Heart right ventricle (tissue), 16 donors: ENCODE data around the gene ORAI2. TPM values are rescaled to one million over a fixed set of nuclear protein-coding genes. Genes with fewer than 3 reads are reported as not detected.

Source experiments
- ATAC-seq, 8 donors: fragments of 200-7000 bp; cut with Tn5 transposase; one replicate each; pipeline ENCODE4 v1.9.1; 2020; ENCODE audit warnings: mild to moderate bottlenecking in 8 of 8, moderate library complexity in 8 of 8, moderate number of reproducible peaks in 1 of 8
- DNase-seq, 2 donors: peaks; one replicate each; pipeline ENCODE4 v3.0.0-alpha.2; 2020
- H3K27ac ChIP-seq, 10 donors: fragments of 200-600 bp; sonication (generic) in 2 of 10; one replicate each; pipeline versions ENCODE4 v1.5.0 to v1.8.0; 2020 to 2022; ENCODE audit warnings: mild to moderate bottlenecking in 3 of 10
- H3K27me3 ChIP-seq, 7 donors: fragments of 200-600 bp; one replicate each; pipeline ENCODE4 v1.8.0; 2021 to 2022; ENCODE audit warnings: mild to moderate bottlenecking in 2 of 7
- H3K36me3 ChIP-seq, 9 donors: fragments of 200-600 bp; sonication (generic) in 1 of 9; one replicate each; pipeline versions ENCODE4 v1.5.0 to v1.8.0; 2020 to 2022; ENCODE audit warnings: mild to moderate bottlenecking in 2 of 9
- H3K4me1 ChIP-seq, 9 donors: fragments of 200-600 bp; sonication (generic) in 1 of 9; one replicate each; pipeline versions ENCODE4 v1.5.0 to v1.8.0; 2020 to 2022; ENCODE audit warnings: mild to moderate bottlenecking in 4 of 9
- H3K4me3 ChIP-seq, 10 donors: fragments of 200-600 bp; sonication (generic) in 2 of 10; one replicate each; pipeline versions ENCODE4 v1.5.0 to v1.8.0; 2020 to 2022; ENCODE audit warnings: mild to moderate bottlenecking in 7 of 10, moderate library complexity in 2 of 10
- H3K9me3 ChIP-seq, 11 donors: fragments of 200-600 bp in 10 of 11; sonication (generic) in 2 of 11; one replicate each; pipeline versions ENCODE4 v1.5.0 to v1.8.0; 2013 to 2022; ENCODE audit warnings: mild to moderate bottlenecking in 2 of 11, control low read depth in 1 of 11, moderate library complexity in 1 of 11
- WGBS, 2 donors: extraction: QIAGEN DNeasy Blood & Tissue Kit; methylation state at CpG; one replicate each; pipeline ENCODE4 v1.1.7; 2013; ENCODE audit warnings: inconsistent platforms in 1 of 2; 5-methylcytosine and 5-hydroxymethylcytosine counted together
- intact Hi-C, 10 donors: fragments of 100-400 bp; cut with DNase I; formaldehyde crosslinking; loops; one replicate each; pipeline versions ENCODE4 v1.11.1 to v1.14.2; 2022
- polyA plus RNA-seq, 2 donors: library from polyadenylated mRNA; stranded (reverse); fragments of 200-250 nt; gene quantifications; one replicate each; pipeline ENCODE4 v1.2.3, GENCODE V29; 2013
- total RNA-seq, 10 donors: library from RNA; stranded (reverse); fragmentation: NEBNext Ultra II Directional in 3 of 10; extraction: Animal tissue kit (Norgen Biotek cat#: 25700) in 3 of 10; gene quantifications; one replicate each; pipeline versions ENCODE4 v1.2.1 to v1.2.4, GENCODE V29; 2021 to 2023
- TF ChIP-seq, protein P1 (sequence below), 9 donors: fragments of 200-600 bp; sonication (generic) in 2 of 9; IDR thresholded peaks; one replicate each; pipeline versions ENCODE4 v1.5.0 to v1.8.0; 2021 to 2022; ENCODE audit warnings: antibody characterized with exemption in 9 of 9, mild to moderate bottlenecking in 5 of 9, moderate library complexity in 1 of 9
- donor health status: Arrhythmogenic right ventricular cardiomyopathy.
- donor health status: ischemic (EF 13 %, LVEDD 7.1; RV severe dilation, severe dysfunction).
- donor health status: healthy with polysubstance abuse.
- donor health status: DM: no; HTN: yes; CAD: no.
- donor health status: DM: no; HTN: no; CAD: no.
- donor health status: ischemic (EF 25% LVEDD 6.9; RV normal size, moderate dysfunction).
- donor health status: ischemic (EF 25% LVEDD 5.7; RV mildly dilated, moderate dysfunction).
- donor health status: healthy.
- donor health status: DM: yes; HTN: yes; CAD: no.
- donor health status: Ischemic cardiomyopathy.
- donor health status: ischemic (EF 35%, LVEDD 5.7; RV mildly dilated, moderate dysfunction).
- donor health status: nonischemic (EF 11% LVEDD 7.7; RV severe dilation, severe dysfunction).
- donor health status: DM: yes; HTN: yes; CAD: no.
- donor health status: PGD.
- donor health status: ischemic (EF 29% LVEDD 5.4; RV normal size, mild dysfunction).
- donor health status: nonischemic (EF 23%, LVEDD 6.1; RV moderate dilation, normal function).

ORAI2 gene
- total and polyA plus RNA-seq, 12 donors = 1.7 to 11.6 (median 3.7) TPM

DNA sequence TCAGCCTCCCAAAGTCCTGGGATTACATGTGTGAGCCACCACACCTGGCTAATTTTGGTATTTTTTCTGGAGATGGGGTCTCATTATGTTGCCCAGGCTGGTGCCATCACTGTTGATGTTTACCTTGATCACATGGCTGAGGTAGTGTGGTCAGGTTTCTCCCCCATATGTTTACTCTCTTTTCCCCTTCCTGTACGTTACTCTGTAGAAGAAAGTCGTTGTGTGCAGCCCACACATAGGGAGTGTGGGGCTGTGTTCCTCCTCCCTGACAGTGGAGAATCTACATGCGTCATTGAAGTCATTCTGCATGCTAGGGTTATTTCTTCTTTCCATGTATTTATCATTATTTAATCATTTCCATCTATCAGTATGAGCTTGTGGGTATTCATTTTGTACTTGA, 16.3 kb upstream of the ORAI2 start:
- Histone ChIP-seq H3K4me1 (peaks cover 0 to 36% (median 8%) of the 10 kb centered on the region in 9 donors), H3K27ac (no peak overlapping the region), H3K9me3 (no peaks in the 10 kb centered on the region), H3K36me3 (peaks cover 0 to 95% (median 17%) of the 10 kb centered on the region in 9 donors), H3K4me3 (no peak overlapping the region), H3K27me3 (no peaks in the 10 kb centered on the region)
- DNase-seq = no peak
- TF ChIP-seq, protein P1, sequence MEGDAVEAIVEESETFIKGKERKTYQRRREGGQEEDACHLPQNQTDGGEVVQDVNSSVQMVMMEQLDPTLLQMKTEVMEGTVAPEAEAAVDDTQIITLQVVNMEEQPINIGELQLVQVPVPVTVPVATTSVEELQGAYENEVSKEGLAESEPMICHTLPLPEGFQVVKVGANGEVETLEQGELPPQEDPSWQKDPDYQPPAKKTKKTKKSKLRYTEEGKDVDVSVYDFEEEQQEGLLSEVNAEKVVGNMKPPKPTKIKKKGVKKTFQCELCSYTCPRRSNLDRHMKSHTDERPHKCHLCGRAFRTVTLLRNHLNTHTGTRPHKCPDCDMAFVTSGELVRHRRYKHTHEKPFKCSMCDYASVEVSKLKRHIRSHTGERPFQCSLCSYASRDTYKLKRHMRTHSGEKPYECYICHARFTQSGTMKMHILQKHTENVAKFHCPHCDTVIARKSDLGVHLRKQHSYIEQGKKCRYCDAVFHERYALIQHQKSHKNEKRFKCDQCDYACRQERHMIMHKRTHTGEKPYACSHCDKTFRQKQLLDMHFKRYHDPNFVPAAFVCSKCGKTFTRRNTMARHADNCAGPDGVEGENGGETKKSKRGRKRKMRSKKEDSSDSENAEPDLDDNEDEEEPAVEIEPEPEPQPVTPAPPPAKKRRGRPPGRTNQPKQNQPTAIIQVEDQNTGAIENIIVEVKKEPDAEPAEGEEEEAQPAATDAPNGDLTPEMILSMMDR (IDR thresholded peaks at IDR 0.05) = no peak
- ATAC-seq = no peak
- intact Hi-C loops = loop anchor here in 1 of 10 donors (10.0 kb wide), 1 partner anchor 48 kb away; the partner anchor contains the start of genes ALKBH4 and LRWD1
- 88% methylated on average over 3 of the region's 3 CpGs for WGBS, 2 donors

DNA sequence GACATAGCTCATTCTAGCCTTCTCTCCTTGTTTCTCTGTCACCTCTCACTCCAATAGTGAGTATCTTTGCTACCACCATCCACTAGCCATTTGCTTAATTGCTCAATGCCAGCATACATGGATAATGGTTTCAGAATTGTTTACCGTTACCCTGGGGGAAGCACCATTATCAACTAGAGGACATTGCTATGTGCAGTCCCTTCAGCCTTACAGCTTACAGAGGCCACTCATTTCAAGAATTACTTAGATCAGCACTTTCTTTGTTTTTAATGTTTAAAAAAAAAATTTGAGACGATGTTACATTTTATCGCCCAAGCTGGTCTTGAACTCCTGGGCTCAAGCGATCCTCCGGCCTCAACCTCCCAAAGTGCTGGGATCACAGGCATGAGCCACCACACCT, 14.8 kb upstream of the ORAI2 start:
- peak overlapping the region in 1 of 10 donors; percentile 4 for H3K27ac ChIP-seq
- H3K9me3 ChIP-seq = no peaks in the 10 kb centered on the region
- no peak overlapping the region for H3K4me3 ChIP-seq
- intact Hi-C loops = loop anchor here in 1 of 10 donors (10.0 kb wide), 1 partner anchor 46 kb away; the partner anchor contains the start of genes ALKBH4 and LRWD1
- no peak for ATAC-seq
- no peaks in the 10 kb centered on the region for H3K27me3 ChIP-seq
- H3K36me3 ChIP-seq = peaks cover 0 to 99% (median 17%) of the 10 kb centered on the region in 9 donors
- DNase-seq = no peak
- TF ChIP-seq, protein P1 (IDR thresholded peaks at IDR 0.05) = no peak
- peaks cover 0 to 26% (median 0%) of the 10 kb centered on the region in 9 donors for H3K4me1 ChIP-seq
- 97 to 98% methylated on average over 5 of the region's 5 CpGs for WGBS, 2 donors

DNA sequence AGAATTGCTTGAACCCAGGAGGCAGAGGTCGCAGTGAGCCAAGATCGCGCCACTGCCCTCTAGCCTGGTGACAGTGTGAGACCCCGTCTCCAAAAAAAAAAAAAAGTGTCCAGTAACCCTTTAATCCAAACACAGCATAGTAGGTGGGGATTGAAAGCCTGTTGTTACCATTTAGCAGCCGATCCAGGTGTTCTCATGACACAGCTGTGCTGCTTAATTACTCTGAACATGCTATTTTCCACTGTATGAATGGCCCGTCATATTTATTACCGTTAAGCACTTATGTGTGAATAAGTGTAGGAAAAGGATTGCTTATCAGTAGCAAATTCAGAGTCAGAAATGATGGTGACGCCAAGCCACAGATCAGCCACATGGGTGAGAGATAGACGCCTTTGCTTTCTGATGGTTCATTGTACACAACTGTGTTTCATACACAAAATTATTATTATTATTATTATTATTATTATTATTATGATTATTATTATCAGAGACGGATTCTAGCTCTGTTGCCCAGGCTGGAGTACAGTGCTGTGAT, 11.6 kb upstream of the ORAI2 start:
- Histone ChIP-seq H3K27me3 (no peaks in the 10 kb centered on the region), H3K27ac (peak overlapping the region in 1 of 10 donors; percentile 82), H3K36me3 (peaks cover 0 to 99% (median 16%) of the 10 kb centered on the region in 9 donors), H3K4me1 (peaks cover 0 to 37% (median 0%) of the 10 kb centered on the region in 9 donors), H3K9me3 (no peaks in the 10 kb centered on the region), H3K4me3 (no peak overlapping the region)
- TF ChIP-seq, protein P1 (IDR thresholded peaks at IDR 0.05) = no peak
- DNase-seq = no peak
- intact Hi-C loops = no loop called here
- WGBS, 2 donors = 93 to 98% methylated on average over 10 of the region's 10 CpGs
- ATAC-seq = no peak

- Histone ChIP-seq H3K27me3 (no peaks in the 10 kb centered on the region), H3K4me3 (no peak overlapping the region), H3K4me1 (peaks cover 0 to 51% (median 0%) of the 10 kb centered on the region in 9 donors), H3K27ac (peak overlapping the region in 1 of 10 donors; percentile 96), H3K9me3 (no peaks in the 10 kb centered on the region), H3K36me3 (peaks cover 0 to 85% (median 11%) of the 10 kb centered on the region in 9 donors)
- 79 to 80% methylated on average over 12 of the region's 12 CpGs for WGBS, 2 donors
- ATAC-seq (no peak), DNase-seq (no peak)
- intact Hi-C loops = no loop called here
- TF ChIP-seq, protein P1 (IDR thresholded peaks at IDR 0.05) = no peak
Measured at GRCh38 chr7:102424129-102424551, 9.2 kb upstream of the ORAI2 start.
